ENCODE results near the gene CDH15. TPM values are rescaled to one million over a fixed set of nuclear protein-coding genes. Genes with fewer than 3 reads are reported as not detected.
"Not testable (repeated sequence)": the region's sequence is repeated elsewhere in the genome, so short reads cannot be mapped to it uniquely, and the experiment has no call there.

CDH15 gene
- total and polyA plus RNA-seq, 2 donors (not counting 1 experiment from before 2014, with no cell fraction given), result not detected

GRCh38 chr16:89192186-89192955 is 20.8 kb downstream of the CDH15 start:
- CTCF ChIA-PET, result interaction anchor here (0.6 to 0.7 kb wide), 2 partner anchors 201 to 256 kb away, joined by 3 to 4 read pairs; no protein-coding TSS in a partner anchor
- 14% methylated on average over 52 of the region's 63 CpGs for WGBS (ENCODE audit: insufficient coverage)

GRCh38 chr16:89192956-89193575 is 21.5 kb downstream of the CDH15 start:
- CTCF ChIA-PET, result interaction anchor here (0.6 kb wide), 1 partner anchor 202 kb away, joined by 4 read pairs; no protein-coding TSS in a partner anchor
- H3K27me3 ChIP-seq (replicated peaks in 1 of 4; ENCODE audit: control extremely low read depth in 1 of 4, control insufficient read depth in 3 of 4, insufficient read depth in 4 of 4, low read length in 3 of 4), result peaks cover 0 to 12% (median 0%) of the 10 kb centered on the region in 4 experiments
- no peak overlapping the region for H3K4me3 Mint-ChIP-seq
- H3K4me2 ChIP-seq (replicated peaks; ENCODE audit: low read depth, low read length, poor library complexity, severe bottlenecking), result peak overlapping the region; percentile 94
- no peaks in the 10 kb centered on the region for H3K4me1 ChIP-seq (ENCODE audit: control insufficient read depth in 2 of 2, insufficient read depth in 2 of 2, low read length in 2 of 2)
- no peak overlapping the region for H3K27ac Mint-ChIP-seq
- POLR2A ChIA-PET, result interaction anchor here (0.6 kb wide), 2 partner anchors 100 to 133 kb away, joined by 3 to 5 read pairs; partner anchors contain the start of gene ACSF3
- H2AFZ ChIP-seq (ENCODE audit: insufficient read depth, low read depth, low read length, poor library complexity, severe bottlenecking), result no peak overlapping the region
- H3K4me1 Mint-ChIP-seq, result peaks cover 3% of the 10 kb centered on the region
- ATAC-seq (ENCODE audit: low read depth) (peak; percentile 4), DNase-seq (peak; percentile 60)
- intact Hi-C loops (cut with micrococcal nuclease), result loop anchor here (1.0 kb wide), 1 partner anchor 22 kb away; the partner anchor contains the start of gene CDH15
- no peaks in the 10 kb centered on the region for H4K20me1 ChIP-seq (ENCODE audit: control insufficient read depth, insufficient read depth, low read length, poor library complexity, severe bottlenecking)
- no peak for TF ChIP-seq CTCF (IDR thresholded peaks at IDR 0.05)
- no peak for TF ChIP-seq EZH2 (IDR thresholded peaks at IDR 0.05; ENCODE audit: borderline replicate concordance, insufficient read depth, low read depth, low read length, poor library complexity, severe bottlenecking)
- WGBS (ENCODE audit: insufficient coverage), result 36% methylated on average over 14 of the region's 39 CpGs
- no peaks in the 10 kb centered on the region for H3K36me3 ChIP-seq (replicated peaks in 1 of 2; ENCODE audit: control extremely low read depth in 1 of 2, control insufficient read depth in 1 of 2, extremely low read depth in 1 of 2, insufficient read depth in 2 of 2, low read length in 1 of 2)
- no peaks in the 10 kb centered on the region for H3K27me3 Mint-ChIP-seq
- no peaks in the 10 kb centered on the region for H3K79me2 ChIP-seq (ENCODE audit: control insufficient read depth, insufficient read depth, low read length)
- no peak overlapping the region for H3K9ac ChIP-seq (ENCODE audit: low read length)
- H3K9me3 ChIP-seq (ENCODE audit: control extremely low read depth in 1 of 3, control insufficient read depth in 2 of 3, insufficient read depth in 1 of 3, low read length in 2 of 3), result peaks cover 0 to 6% (median 0%) of the 10 kb centered on the region in 3 donors
- H3K4me3 ChIP-seq (ENCODE audit: control extremely low read depth in 1 of 5, extremely low read depth in 1 of 5, insufficient read depth in 1 of 5, low read depth in 2 of 5, low read length in 4 of 5), result no peak overlapping the region
- H3K27ac ChIP-seq (ENCODE audit: low read length in 2 of 2), result no peak overlapping the region
- H3K9me3 Mint-ChIP-seq (ENCODE audit: insufficient read depth), result no peaks in the 10 kb centered on the region

More at GRCh38 chr16:89192186-89192955, 20.8 kb downstream of the CDH15 start:
- not testable (repeated sequence) for H3K79me2 ChIP-seq (ENCODE audit: control insufficient read depth, insufficient read depth, low read length); H3K4me1 ChIP-seq (ENCODE audit: control insufficient read depth in 2 of 2, insufficient read depth in 2 of 2, low read length in 2 of 2); H3K4me3 Mint-ChIP-seq; H3K9me3 ChIP-seq (ENCODE audit: control extremely low read depth in 1 of 3, control insufficient read depth in 2 of 3, insufficient read depth in 1 of 3, low read length in 2 of 3); H3K9me3 Mint-ChIP-seq (ENCODE audit: insufficient read depth); H3K27ac ChIP-seq (ENCODE audit: low read length in 2 of 2); H3K4me1 Mint-ChIP-seq; H4K20me1 ChIP-seq (ENCODE audit: control insufficient read depth, insufficient read depth, low read length, poor library complexity, severe bottlenecking); H3K27me3 ChIP-seq (replicated peaks in 1 of 4; ENCODE audit: control extremely low read depth in 1 of 4, control insufficient read depth in 3 of 4, insufficient read depth in 4 of 4, low read length in 3 of 4); H3K36me3 ChIP-seq (replicated peaks in 1 of 2; ENCODE audit: control extremely low read depth in 1 of 2, control insufficient read depth in 1 of 2, extremely low read depth in 1 of 2, insufficient read depth in 2 of 2, low read length in 1 of 2); H3K27me3 Mint-ChIP-seq; H3K27ac Mint-ChIP-seq
- peak overlapping the region; percentile 56 for H3K9ac ChIP-seq (ENCODE audit: low read length)
- peak overlapping the region in 4 of 5 experiments; percentile 6 to 52 (median 48) for H3K4me3 ChIP-seq (ENCODE audit: control extremely low read depth in 1 of 5, extremely low read depth in 1 of 5, insufficient read depth in 1 of 5, low read depth in 2 of 5, low read length in 4 of 5)
- POLR2A ChIA-PET, result interaction anchor here (0.6 kb wide), 2 partner anchors 133 to 260 kb away, joined by 3 to 7 read pairs; no protein-coding TSS in a partner anchor
- peak overlapping the region; percentile 94 for H3K4me2 ChIP-seq (replicated peaks; ENCODE audit: low read depth, low read length, poor library complexity, severe bottlenecking)
- DNase-seq (peak; percentile 86), ATAC-seq (ENCODE audit: low read depth) (peak; percentile 55)
- intact Hi-C loops (cut with micrococcal nuclease), result loop anchor here (1.0 kb wide), 1 partner anchor 21 kb away; the partner anchor contains the start of gene CDH15
- peak overlapping the region; percentile 49 for H2AFZ ChIP-seq (ENCODE audit: insufficient read depth, low read depth, low read length, poor library complexity, severe bottlenecking)
